ENCODE measurements around the gene MMP20. TPM values are rescaled to one million over a fixed set of nuclear protein-coding genes. Genes with fewer than 3 reads are reported as not detected.

The MMP20 gene
- total and polyA plus RNA-seq, 8 donors, result not detected

GRCh38 chr11:102661040-102661439 lies 35.9 kb upstream of the MMP20 start:
- no peak overlapping the region for H3K4me3 ChIP-seq
- H3K4me1 ChIP-seq, result no peaks in the 10 kb centered on the region
- no peaks in the 10 kb centered on the region for H3K9me3 ChIP-seq
- FAIRE-seq (no peak), ATAC-seq (no peak), DNase-seq (no peak)
- H3K27ac ChIP-seq, result no peak overlapping the region
- H3K36me3 ChIP-seq, result no peaks in the 10 kb centered on the region
- intact Hi-C loops (cut with DNase I), result loop anchor here in 1 of 3 donors (5.0 kb wide), 1 partner anchor 369 kb away; no protein-coding TSS in a partner anchor
- H3K27me3 ChIP-seq, result no peaks in the 10 kb centered on the region
- 64 to 65% methylated on average over 4 of the region's 4 CpGs for WGBS, 2 donors
- no peak for TF ChIP-seq CTCF (IDR thresholded peaks at IDR 0.05)

- DNase-seq (no peak), FAIRE-seq (no peak), ATAC-seq (no peak)
- intact Hi-C loops (cut with DNase I), result no loop called here
- Histone ChIP-seq H3K27me3 (no peaks in the 10 kb centered on the region), H3K4me1 (no peaks in the 10 kb centered on the region), H3K27ac (no peak overlapping the region), H3K4me3 (no peak overlapping the region), H3K36me3 (no peaks in the 10 kb centered on the region), H3K9me3 (no peaks in the 10 kb centered on the region)
- 37 to 60% methylated on average over 1 of the region's 1 CpG for WGBS, 2 donors
- no peak for TF ChIP-seq CTCF (IDR thresholded peaks at IDR 0.05)
Measured at GRCh38 chr11:102656528-102656927, 31.4 kb upstream of the MMP20 start.

- intact Hi-C loops (cut with DNase I), result no loop called here
- ATAC-seq (no peak), DNase-seq (no peak), FAIRE-seq (no peak)
- no peaks in the 10 kb centered on the region for H3K9me3 ChIP-seq
- H3K27me3 ChIP-seq, result no peaks in the 10 kb centered on the region
- WGBS, 2 donors, result 42 to 59% methylated on average over 2 of the region's 2 CpGs
- H3K4me1 ChIP-seq, result no peaks in the 10 kb centered on the region
- H3K27ac ChIP-seq, result no peak overlapping the region
- TF ChIP-seq CTCF (IDR thresholded peaks at IDR 0.05), result no peak
- H3K4me3 ChIP-seq, result no peak overlapping the region
- H3K36me3 ChIP-seq, result no peaks in the 10 kb centered on the region
Measured at GRCh38 chr11:102655547-102655946, 30.4 kb upstream of the MMP20 start.

- Histone ChIP-seq H3K9me3 (no peaks in the 10 kb centered on the region), H3K4me3 (no peak overlapping the region), H3K4me1 (no peaks in the 10 kb centered on the region), H3K36me3 (no peaks in the 10 kb centered on the region), H3K27me3 (no peaks in the 10 kb centered on the region), H3K27ac (no peak overlapping the region)
- intact Hi-C loops (cut with DNase I), result no loop called here
- ATAC-seq, result no peak
- no peak for TF ChIP-seq CTCF (IDR thresholded peaks at IDR 0.05)
- no peak for FAIRE-seq
- no peak for DNase-seq
- WGBS, 2 donors, result 88% methylated on average over 1 of the region's 1 CpG
Measured at GRCh38 chr11:102654761-102655160, 29.6 kb upstream of the MMP20 start.

- FAIRE-seq, result no peak
Measured at GRCh38 chr11:102653744-102654291, 28.7 kb upstream of the MMP20 start.

More at GRCh38 chr11:102653744-102654291, 28.7 kb upstream of the MMP20 start:
- H3K4me3 ChIP-seq, result no peak overlapping the region
- H3K27me3 ChIP-seq, result no peaks in the 10 kb centered on the region
- DNase-seq (no peak), ATAC-seq (no peak)
- intact Hi-C loops (cut with DNase I), result no loop called here
- H3K27ac ChIP-seq, result no peak overlapping the region
- TF ChIP-seq CTCF (IDR thresholded peaks at IDR 0.05), result no peak
- no peaks in the 10 kb centered on the region for H3K9me3 ChIP-seq
- 68 to 75% methylated on average over 16 of the region's 16 CpGs for WGBS, 2 donors
- no peaks in the 10 kb centered on the region for H3K36me3 ChIP-seq
- H3K4me1 ChIP-seq, result no peaks in the 10 kb centered on the region

All from pancreas (tissue), 10 donors.